Esophagus muscularis mucosa (tissue), 4 donors: ENCODE data around the gene TBC1D12. TPM values are rescaled to one million over a fixed set of nuclear protein-coding genes. Genes with fewer than 3 reads are reported as not detected.
"Not testable (repeated sequence)": the region's sequence is repeated elsewhere in the genome, so short reads cannot be mapped to it uniquely, and the experiment has no call there.

Source experiments
- DNase-seq: peaks from one replicate; pipeline ENCODE4 v3.0.0-alpha.2; 2017; ENCODE audit errors: extremely low spot score
- H3K27ac ChIP-seq, 4 donors: fragments of 200-600 bp; sonication (generic); replicated peaks in 1 of 4; 1 replicate in 3 of 4; 2 replicates in 1 of 4; pipeline ENCODE4 v1.5.1; 2016 to 2019; ENCODE audit warnings: mild to moderate bottlenecking in 1 of 4
- H3K27me3 ChIP-seq, 4 donors: fragments of 200-600 bp; sonication (generic); one replicate each; pipeline versions ENCODE4 v1.5.1 to v1.6.0; 2016 to 2019
- H3K36me3 ChIP-seq, 4 donors: fragments of 200-600 bp; sonication (generic); one replicate each; pipeline ENCODE4 v1.5.1; 2016 to 2019
- H3K4me1 ChIP-seq, 4 donors: fragments of 200-600 bp; sonication (generic); one replicate each; pipeline ENCODE4 v1.5.1; 2016 to 2019
- H3K4me3 ChIP-seq, 4 donors: fragments of 200-600 bp; sonication (generic); 1 replicate in 2 of 4; 2 replicates in 2 of 4; pipeline ENCODE4 v1.5.1; 2016 to 2019; ENCODE audit warnings: mild to moderate bottlenecking in 4 of 4, moderate library complexity in 1 of 4
- H3K9me3 ChIP-seq, 4 donors: fragments of 200-600 bp; sonication (generic); 1 replicate in 3 of 4; 2 replicates in 1 of 4; pipeline ENCODE4 v1.5.1; 2016 to 2019
- EP300 ChIP-seq: sonication (generic); formaldehyde crosslinking; IDR thresholded peaks from one replicate; pipeline ENCODE4 v1.6.1; 2017; ENCODE audit warnings: antibody characterized with exemption
- POLR2A ChIP-seq: fragments of 450-650 bp; IDR thresholded peaks from one replicate; pipeline ENCODE4 v1.6.1; 2017; ENCODE audit warnings: antibody characterized with exemption, moderate library complexity, mild to moderate bottlenecking, low read depth
- POLR2AphosphoS5 ChIP-seq, 2 donors: sonication (generic); formaldehyde crosslinking; IDR thresholded peaks; one replicate each; pipeline ENCODE4 v1.6.1; 2017; ENCODE audit warnings: antibody characterized with exemption in 2 of 2
- WGBS: methylation state at CpG from one replicate; pipeline ENCODE4 v1.1.5; 2018; 5-methylcytosine and 5-hydroxymethylcytosine counted together
- intact Hi-C: fragments of 100-400 bp; cut with DNase I; formaldehyde crosslinking; loops from one replicate; pipeline ENCODE4 v1.15.1; 2023
- total RNA-seq, 4 donors: library from RNA; depleted of rRNA; stranded (reverse); fragments of >200 nt; gene quantifications; one replicate each; pipeline versions ENCODE4 v1.1.0 to v1.2.1, GENCODE V29; 2016
- TF ChIP-seq, protein P1 (sequence below), 3 experiments: fragments of 200-600 bp in 2 of 3; fragments of 450-650 bp in 1 of 3; sonication (generic) in 2 of 3; IDR thresholded peaks; one replicate each; pipeline ENCODE4 v1.5.1; 2017 to 2019; ENCODE audit warnings: antibody characterized with exemption in 3 of 3, mild to moderate bottlenecking in 2 of 3, moderate library complexity in 1 of 3

TBC1D12 gene
- total RNA-seq, 4 donors from 2014 or later, result 16.2 to 22.9 (median 17.7) TPM

DNA sequence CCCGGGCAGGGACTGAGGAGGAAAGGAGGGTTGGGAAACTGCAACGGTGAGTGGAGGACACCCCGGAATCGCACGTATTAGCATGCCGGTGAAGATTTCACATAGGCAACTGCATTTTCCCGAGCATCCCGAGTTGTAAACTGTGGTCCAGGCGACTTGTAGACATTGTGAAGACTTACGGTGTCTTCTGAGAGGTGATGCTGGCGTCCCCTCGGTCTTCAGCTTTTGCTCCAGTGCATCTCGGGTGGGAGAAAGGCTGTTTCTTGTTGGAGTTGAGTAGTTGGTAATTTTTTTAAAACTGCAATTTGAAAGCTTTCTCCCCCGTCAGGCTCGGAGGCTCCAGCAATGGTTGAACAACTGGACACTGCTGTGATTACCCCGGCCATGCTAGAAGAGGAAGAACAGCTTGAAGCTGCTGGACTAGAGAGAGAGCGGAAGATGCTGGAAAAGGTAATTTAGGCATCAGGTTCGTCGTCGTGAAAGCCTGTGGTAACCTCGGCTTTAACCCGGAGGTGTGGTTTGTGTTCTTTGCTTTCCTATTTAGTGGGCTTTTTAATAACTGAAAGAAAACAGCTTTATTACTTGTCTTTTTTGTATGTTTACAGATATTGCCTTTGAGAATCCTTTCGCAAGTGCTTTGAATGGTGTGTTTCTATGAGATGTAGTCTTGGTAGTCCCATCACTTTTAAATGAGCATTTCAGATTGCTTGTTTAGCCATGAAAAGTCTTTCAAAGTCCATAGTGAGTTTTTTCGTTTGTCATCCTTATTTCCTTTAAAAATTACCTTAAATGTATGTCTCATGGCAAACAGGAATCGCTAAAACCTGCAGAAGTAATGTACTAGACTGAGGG is 143.9 kb downstream of the TBC1D12 start:
- TF ChIP-seq, protein P1, sequence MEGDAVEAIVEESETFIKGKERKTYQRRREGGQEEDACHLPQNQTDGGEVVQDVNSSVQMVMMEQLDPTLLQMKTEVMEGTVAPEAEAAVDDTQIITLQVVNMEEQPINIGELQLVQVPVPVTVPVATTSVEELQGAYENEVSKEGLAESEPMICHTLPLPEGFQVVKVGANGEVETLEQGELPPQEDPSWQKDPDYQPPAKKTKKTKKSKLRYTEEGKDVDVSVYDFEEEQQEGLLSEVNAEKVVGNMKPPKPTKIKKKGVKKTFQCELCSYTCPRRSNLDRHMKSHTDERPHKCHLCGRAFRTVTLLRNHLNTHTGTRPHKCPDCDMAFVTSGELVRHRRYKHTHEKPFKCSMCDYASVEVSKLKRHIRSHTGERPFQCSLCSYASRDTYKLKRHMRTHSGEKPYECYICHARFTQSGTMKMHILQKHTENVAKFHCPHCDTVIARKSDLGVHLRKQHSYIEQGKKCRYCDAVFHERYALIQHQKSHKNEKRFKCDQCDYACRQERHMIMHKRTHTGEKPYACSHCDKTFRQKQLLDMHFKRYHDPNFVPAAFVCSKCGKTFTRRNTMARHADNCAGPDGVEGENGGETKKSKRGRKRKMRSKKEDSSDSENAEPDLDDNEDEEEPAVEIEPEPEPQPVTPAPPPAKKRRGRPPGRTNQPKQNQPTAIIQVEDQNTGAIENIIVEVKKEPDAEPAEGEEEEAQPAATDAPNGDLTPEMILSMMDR (IDR thresholded peaks at IDR 0.05), result no peak
- TF ChIP-seq POLR2AphosphoS5 (IDR thresholded peaks at IDR 0.05), result no peak
- TF ChIP-seq POLR2A, result no peak
- no peak for TF ChIP-seq EP300
- 5% methylated on average over 20 of the region's 25 CpGs for WGBS
- intact Hi-C loops, result no loop called here
- Histone ChIP-seq H3K27me3 (peaks cover 0 to 4% (median 0%) of the 10 kb centered on the region in 4 donors), H3K4me1 (peaks cover 13 to 20% (median 19%) of the 10 kb centered on the region in 4 donors), H3K9me3 (no peaks in the 10 kb centered on the region), H3K27ac (peak overlapping the region; percentile 57 to 80 (median 64)), H3K4me3 (peak overlapping the region; percentile 67 to 84 (median 72)), H3K36me3 (no peaks in the 10 kb centered on the region)
- DNase-seq, result no peak

DNA sequence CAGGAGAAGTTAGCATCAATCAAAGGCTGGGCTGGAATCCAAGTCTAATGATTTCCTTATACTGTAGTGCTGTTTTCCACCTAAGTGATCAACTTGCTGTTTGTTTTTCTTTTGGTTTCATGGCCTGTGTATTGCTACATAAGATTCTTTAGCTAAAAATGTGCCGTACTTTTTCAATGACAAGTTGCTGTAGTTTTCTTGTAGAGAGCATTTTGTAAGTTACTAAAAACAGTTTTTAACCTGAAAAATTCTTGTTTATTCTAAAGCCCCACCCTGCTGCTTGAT is 144.5 kb downstream of the TBC1D12 start:
- TF ChIP-seq, protein P1 (IDR thresholded peaks at IDR 0.05), result no peak
- no peak for TF ChIP-seq POLR2AphosphoS5 (IDR thresholded peaks at IDR 0.05)
- no peak for TF ChIP-seq POLR2A
- TF ChIP-seq EP300, result no peak
- no peak overlapping the region for H3K4me3 ChIP-seq
- H3K27me3 ChIP-seq, result peaks cover 0 to 2% (median 0%) of the 10 kb centered on the region in 4 donors
- no peak overlapping the region for H3K27ac ChIP-seq
- peaks cover 13 to 20% (median 19%) of the 10 kb centered on the region in 4 donors for H3K4me1 ChIP-seq
- DNase-seq, result no peak
- H3K36me3 ChIP-seq, result no peaks in the 10 kb centered on the region
- no peaks in the 10 kb centered on the region for H3K9me3 ChIP-seq
- whole genome bisulfite sequencing, result 57% methylated on average over 1 of the region's 1 CpG
- intact Hi-C loops, result no loop called here

DNA sequence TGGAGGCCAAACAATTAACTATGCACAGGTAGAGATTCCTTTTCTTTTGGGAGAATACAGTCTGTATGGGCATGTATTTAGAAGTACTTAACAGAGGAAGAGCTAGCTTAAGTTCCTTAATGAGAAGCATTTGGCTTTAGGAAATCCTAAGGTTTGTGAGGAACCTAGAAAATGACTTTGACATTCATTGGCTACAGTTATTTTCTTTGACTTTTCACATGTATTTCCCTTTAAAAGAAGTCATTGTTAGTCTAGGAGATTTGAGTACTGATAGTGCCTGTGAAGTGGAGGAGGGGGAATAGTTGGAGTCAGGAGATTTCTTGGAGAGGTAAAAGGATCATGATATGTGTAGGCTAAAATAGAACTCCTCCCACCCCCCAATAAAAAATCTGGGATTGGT is 146.9 kb downstream of the TBC1D12 start:
- H3K4me3 ChIP-seq, result no peak overlapping the region
- H3K4me1 ChIP-seq, result peaks cover 13 to 19% (median 18%) of the 10 kb centered on the region in 4 donors
- intact Hi-C loops, result no loop called here
- no peaks in the 10 kb centered on the region for H3K9me3 ChIP-seq
- no peaks in the 10 kb centered on the region for H3K27me3 ChIP-seq
- no peak overlapping the region for H3K27ac ChIP-seq
- no peak for DNase-seq
- TF ChIP-seq POLR2A (no peak), EP300 (no peak), POLR2AphosphoS5 (IDR thresholded peaks at IDR 0.05) (no peak)
- TF ChIP-seq, protein P1 (IDR thresholded peaks at IDR 0.05), result no peak
- H3K36me3 ChIP-seq, result no peaks in the 10 kb centered on the region

DNA sequence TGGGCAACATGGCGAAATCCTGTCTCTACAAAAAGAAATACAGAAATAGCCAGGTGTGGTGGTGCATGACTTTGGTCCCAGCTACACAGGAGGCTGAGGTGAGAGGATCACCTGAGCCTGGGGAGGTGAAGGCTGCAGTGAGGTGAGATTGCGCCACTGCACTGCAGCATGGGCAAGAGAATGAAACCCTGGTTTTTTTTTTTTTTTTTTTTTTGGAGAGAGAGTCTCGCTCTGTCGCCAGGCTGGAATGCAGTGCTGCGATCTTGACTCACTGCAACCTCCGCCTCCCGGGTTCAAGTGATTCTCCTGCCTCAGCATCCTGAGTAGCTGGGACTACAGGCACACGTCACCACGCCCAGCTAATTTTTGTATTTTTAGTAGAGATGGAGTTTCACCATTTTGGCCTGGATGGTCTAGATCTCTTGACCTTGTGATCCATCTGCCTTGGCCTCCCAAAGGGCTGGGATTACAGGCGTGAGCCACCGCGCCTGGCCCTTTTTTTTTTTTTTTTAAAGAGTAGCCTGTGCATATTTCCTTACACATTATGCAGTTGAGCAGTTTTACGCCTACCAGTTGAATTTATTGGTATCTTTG is 165.5 kb downstream of the TBC1D12 start:
- H3K4me3 ChIP-seq, intact Hi-C loops, DNase-seq, H3K36me3 ChIP-seq, H3K9me3 ChIP-seq, H3K27me3 ChIP-seq, H3K4me1 ChIP-seq, H3K27ac ChIP-seq: not testable (repeated sequence)
- WGBS, result 96% methylated on average over 13 of the region's 13 CpGs

DNA sequence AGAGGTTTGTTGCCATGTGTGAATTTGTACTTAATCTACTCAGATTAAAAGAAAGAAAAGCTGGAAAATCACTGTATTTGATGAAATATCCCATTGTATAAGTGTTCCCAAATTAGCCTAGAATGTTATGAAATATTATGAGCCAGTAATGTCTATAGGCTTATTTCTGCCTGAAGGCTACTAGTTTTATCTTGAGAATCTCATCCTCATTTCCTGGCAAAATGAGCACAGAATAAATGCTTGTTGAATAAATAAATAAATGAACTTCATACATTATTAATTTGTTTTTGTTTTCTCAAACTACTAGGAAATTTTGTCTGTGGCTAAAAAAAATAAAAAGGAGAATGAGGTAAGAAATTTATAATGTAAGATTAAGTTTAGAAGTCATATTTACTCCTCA is 168.7 kb downstream of the TBC1D12 start:
- no peak overlapping the region for H3K27ac ChIP-seq
- intact Hi-C loops, result no loop called here
- H3K9me3 ChIP-seq, result no peaks in the 10 kb centered on the region
- H3K4me3 ChIP-seq, result no peak overlapping the region
- no peaks in the 10 kb centered on the region for H3K4me1 ChIP-seq
- TF ChIP-seq, protein P1 (IDR thresholded peaks at IDR 0.05), result no peak
- TF ChIP-seq POLR2A (no peak), EP300 (no peak), POLR2AphosphoS5 (IDR thresholded peaks at IDR 0.05) (no peak)
- H3K27me3 ChIP-seq, result no peaks in the 10 kb centered on the region
- DNase-seq, result no peak
- H3K36me3 ChIP-seq, result no peaks in the 10 kb centered on the region
